Renal cortical epithelial cell (primary cell): Measurements from ENCODE around the gene LRRC8D. TPM values are rescaled to one million over a fixed set of nuclear protein-coding genes. Genes with fewer than 3 reads are reported as not detected.
"Not testable (repeated sequence)": the region's sequence is repeated elsewhere in the genome, so short reads cannot be mapped to it uniquely, and the experiment has no call there.

ENCODE experiments used
- DNase-seq: peaks from one replicate; pipeline ENCODE4 v3.0.0-alpha.2; 2011; ENCODE audit warnings: low read depth
- total RNA-seq: library from RNA; depleted of rRNA; stranded (reverse); fragments of >200 nt; gene quantifications from 2 replicates; pipeline ENCODE4 v1.2.3, GENCODE V29; 2014

Gene LRRC8D
- total RNA-seq, 1 donor from 2014 or later: 43.8 TPM

GRCh38 chr1:89957107-89957506 is 136.3 kb downstream of the LRRC8D start:
- DNase-seq: no peak

- DNase-seq: no peak
These were observed 138.2 kb downstream of the LRRC8D start for GRCh38 chr1:89958851-89959654.

- peak; percentile 61 for DNase-seq
These were observed 138.9 kb downstream of the LRRC8D start for GRCh38 chr1:89959719-89960118.

- no peak for DNase-seq
These were observed 141.4 kb downstream of the LRRC8D start for GRCh38 chr1:89962024-89962741.

GRCh38 chr1:89962742-89963075 is 141.9 kb downstream of the LRRC8D start:
- no peak for DNase-seq

GRCh38 chr1:89965193-89965768 is 144.4 kb downstream of the LRRC8D start:
- no peak for DNase-seq

DNA sequence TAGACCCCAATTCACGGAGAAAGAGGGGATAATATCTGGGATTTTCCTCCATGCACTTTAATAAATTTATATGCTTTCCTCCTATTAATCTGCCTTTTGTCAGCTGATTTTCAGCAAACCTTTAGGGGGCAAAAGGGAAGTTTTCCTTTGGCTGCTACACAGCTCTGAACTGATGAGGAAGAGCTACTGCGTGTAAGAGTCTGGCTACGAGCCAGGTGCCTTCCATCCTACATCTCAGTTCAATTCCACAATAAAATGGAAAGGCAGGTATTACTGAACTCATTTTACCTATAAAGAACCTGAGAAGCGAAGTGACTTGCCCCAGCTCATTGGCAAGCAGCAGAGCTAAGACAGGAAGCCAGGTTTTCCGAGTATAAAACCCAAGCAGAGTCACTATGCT is 145.8 kb downstream of the LRRC8D start:
- DNase-seq: no peak

DNA sequence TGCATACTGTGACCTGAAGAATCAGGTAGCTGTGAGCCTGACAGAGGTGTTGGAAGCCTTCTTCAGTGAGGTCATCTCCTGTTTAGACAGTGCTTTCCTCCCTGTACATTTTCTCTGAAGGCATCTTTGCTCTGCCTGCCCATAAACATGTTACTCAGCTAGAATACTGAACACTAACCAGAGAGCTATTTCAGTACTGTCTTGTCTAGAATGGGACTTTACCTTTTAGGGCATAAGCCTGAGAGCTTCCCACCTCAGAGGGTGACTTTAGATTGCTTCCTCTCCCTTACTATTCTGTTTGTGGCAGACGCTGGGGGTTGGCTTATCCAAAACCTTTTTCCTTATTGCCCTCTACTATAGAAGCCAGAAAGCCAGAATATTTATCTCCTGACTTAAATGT is 150.8 kb downstream of the LRRC8D start:
- no peak for DNase-seq

DNA sequence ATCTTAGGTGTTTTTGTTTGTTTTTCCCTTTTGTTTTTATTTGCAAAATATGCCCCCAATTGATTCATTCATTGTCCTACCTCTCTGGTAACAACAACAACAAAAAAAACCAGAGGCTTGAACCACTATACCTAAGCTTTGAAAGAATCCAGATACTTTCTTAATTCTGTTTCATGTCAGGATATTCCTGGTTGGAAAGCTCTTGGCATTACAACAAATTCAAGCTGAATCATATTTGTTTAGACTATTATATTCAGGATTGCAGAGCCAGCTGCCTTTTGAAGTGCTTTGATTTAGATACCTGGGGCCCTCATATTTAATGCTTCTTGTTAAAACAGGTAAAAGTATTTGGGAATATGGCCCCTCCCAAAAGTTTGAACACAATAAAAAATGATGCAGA is 151.2 kb downstream of the LRRC8D start:
- DNase-seq: no peak

DNA sequence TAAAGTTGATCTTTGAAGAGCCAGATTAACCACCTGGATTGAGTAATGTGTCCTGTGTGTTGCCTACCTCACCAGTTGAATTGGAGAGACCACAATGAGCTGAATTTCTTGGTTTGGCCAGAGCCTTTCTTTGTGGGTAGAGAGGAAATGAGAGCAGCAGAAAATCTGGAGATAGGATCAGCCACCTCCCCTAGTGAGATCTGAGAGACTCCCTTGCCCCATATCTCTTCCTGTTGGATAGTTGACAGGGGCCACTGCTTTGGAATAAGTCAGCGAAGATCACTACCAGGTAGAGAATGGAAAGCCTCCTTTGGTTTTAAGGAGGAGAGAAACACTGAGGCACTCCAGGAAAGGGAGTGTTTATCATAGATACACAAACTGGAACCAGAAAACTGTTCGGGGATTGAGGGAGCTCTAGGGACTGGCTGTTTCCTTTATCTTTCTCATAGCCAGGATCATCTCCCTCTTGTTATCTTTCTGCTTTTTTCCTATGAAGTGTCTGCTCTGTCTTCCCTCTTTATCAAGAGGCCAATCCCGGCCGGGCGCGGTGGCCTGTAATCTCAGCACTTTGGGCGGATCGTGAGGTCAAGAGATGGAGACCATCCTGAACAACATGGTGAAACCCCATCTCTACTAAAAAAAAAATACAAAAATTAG is 152.8 kb downstream of the LRRC8D start:
- no peak for DNase-seq

- DNase-seq: no peak
These were observed 153.4 kb downstream of the LRRC8D start for GRCh38 chr1:89974256-89974655.

- peak; percentile 70 for DNase-seq
These were observed 154.1 kb downstream of the LRRC8D start for GRCh38 chr1:89974696-89975470.

DNA sequence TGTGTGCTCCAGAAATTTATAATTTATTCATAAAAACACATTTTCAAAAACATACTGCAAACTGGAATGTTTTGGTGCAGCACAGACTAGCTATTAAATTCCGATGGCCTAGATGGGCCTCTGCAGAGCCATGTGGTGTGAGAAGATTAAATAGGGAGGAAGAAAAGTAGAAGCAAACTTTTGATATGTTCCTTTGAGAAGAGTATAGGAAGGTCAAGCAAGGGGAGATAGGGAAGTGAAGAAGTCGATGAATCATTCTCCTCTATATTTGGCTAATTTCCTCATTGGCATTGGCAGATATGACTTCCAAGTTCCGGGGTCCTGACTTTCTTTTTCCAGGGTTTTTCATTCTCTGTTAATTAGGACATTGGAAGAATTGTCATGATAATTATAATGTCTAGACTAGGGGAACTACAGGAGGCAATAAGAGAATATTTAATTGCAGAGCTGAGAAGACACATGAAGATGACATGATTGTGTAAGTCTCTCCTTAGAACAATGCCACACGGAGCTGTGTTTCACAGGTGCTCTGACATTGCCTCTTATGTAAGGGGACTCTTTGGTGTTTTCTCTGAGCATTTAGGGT is 154.8 kb downstream of the LRRC8D start:
- DNase-seq: no peak

- no peak for DNase-seq
These were observed 157.9 kb downstream of the LRRC8D start for GRCh38 chr1:89978755-89979154.

DNA sequence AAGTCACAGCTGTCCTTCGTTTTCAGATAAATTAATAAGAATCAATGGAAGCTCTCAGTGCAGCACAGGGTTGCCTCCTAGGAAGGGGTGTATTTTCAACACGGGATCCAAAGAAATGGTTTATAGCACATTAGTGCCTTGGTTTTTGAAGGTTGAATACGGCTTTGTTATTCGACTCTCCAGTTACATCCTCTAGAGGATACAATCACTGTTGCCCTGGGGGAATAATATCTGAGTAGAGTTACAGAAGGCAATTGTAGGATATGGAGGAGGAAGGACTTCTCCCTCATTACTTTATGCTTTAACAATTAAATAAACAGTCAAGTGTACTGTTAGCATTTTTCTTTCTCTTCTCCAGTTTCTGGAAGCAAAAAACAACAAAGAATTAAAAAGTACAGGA is 159.8 kb downstream of the LRRC8D start:
- no peak for DNase-seq

- DNase-seq: not testable (repeated sequence)
These were observed 162.0 kb downstream of the LRRC8D start for GRCh38 chr1:89982846-89983245.

DNA sequence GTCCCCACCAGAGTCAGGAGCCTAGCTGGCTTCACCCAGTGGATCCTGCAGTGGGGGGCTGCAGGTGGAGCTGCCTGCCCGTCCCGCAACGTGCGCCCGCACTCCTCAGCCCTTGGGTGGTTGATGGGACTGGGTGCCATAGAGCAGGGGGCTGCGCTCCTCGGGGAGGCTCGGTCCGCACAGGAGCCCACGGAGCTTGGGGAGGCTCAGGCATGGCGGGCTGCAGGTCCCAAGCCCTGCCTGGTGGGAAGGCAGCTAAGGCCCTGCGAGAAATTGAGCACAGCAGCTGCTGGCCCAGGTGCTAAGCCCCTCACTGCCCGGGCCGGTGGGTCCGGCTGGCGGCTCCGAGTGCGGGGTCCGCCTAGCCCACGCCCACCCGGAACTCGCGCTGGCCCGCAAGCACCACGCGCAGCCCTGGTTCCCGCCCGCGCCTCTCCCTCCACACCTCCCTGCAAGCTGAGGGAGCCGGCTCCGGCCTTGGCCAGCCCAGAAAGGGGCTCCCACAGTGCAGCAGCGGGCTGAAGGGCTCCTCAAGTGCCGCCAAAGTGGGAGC is 163.8 kb downstream of the LRRC8D start:
- DNase-seq: not testable (repeated sequence)

DNA sequence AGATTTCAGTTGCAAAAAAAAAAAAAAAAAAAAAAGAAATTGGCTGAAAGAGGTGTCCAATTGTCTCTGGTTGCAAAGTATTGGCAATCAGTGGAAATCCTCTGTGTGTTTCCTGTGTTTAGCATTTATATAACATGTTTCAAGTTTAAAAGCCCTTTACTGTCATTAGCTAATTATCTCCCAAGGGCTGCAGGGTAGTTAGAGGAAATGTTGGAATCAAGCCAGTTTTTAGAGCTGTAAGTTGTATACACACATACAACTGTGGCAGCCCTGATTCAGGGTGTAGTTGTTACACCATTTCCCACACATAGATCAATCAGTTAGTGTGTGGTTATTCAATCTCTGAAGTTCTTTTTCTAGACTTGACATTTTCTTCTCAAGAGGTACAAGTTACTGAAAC is 165.2 kb downstream of the LRRC8D start:
- peak; percentile 39 for DNase-seq
